GM23338 (cell line): ENCODE results near the gene COBLL1. TPM values are rescaled to one million over a fixed set of nuclear protein-coding genes. Genes with fewer than 3 reads are reported as not detected.

Source experiments
- ATAC-seq: fragments of 200-7000 bp; cut with Tn5 transposase; 3 replicates; pipeline ENCODE4 v1.9.1; 2020
- DNase-seq: peaks from one replicate; pipeline ENCODE4 v3.0.0-alpha.2; 2015; ENCODE audit warnings: low spot score
- H2AFZ ChIP-seq: fragments of 200-600 bp; sonication (generic); 2 replicates; pipeline ENCODE4 v1.8.0; 2016; ENCODE audit warnings: antibody characterized with exemption, mild to moderate bottlenecking, moderate library complexity
- H3F3A ChIP-seq: fragments of 200-600 bp; sonication (generic); replicated peaks from 2 replicates; pipeline ENCODE4 v1.8.0; 2017; ENCODE audit warnings: antibody characterized with exemption, mixed run types, low read depth
- H3K27ac ChIP-seq: fragments of 200-600 bp; sonication (generic); 2 replicates; pipeline ENCODE4 v1.6.1; 2016; ENCODE audit warnings: low read depth
- H3K27me3 ChIP-seq: fragments of 200-600 bp; sonication (generic); 2 replicates; pipeline ENCODE4 v1.8.0; 2016; ENCODE audit warnings: mild to moderate bottlenecking, mixed run types, moderate library complexity; ENCODE audit not compliant: insufficient read depth
- H3K36me3 ChIP-seq: fragments of 200-600 bp; sonication (generic); 2 replicates; pipeline ENCODE4 v1.8.0; 2016; ENCODE audit warnings: mild to moderate bottlenecking; ENCODE audit not compliant: insufficient read depth
- H3K4me1 ChIP-seq: fragments of 200-600 bp; sonication (generic); 2 replicates; pipeline ENCODE4 v1.8.0; 2016; ENCODE audit warnings: mild to moderate bottlenecking, moderate library complexity; ENCODE audit not compliant: insufficient read depth
- H3K4me2 ChIP-seq: fragments of 200-600 bp; sonication (generic); 2 replicates; pipeline ENCODE4 v1.7.1; 2017; ENCODE audit warnings: mixed run types
- H3K4me3 ChIP-seq: fragments of 200-600 bp; sonication (generic); 2 replicates; pipeline ENCODE4 v1.6.1; 2016; ENCODE audit warnings: mixed run types
- H3K79me2 ChIP-seq: fragments of 200-600 bp; sonication (generic); replicated peaks from 2 replicates; pipeline ENCODE4 v1.8.0; 2017; ENCODE audit warnings: mild to moderate bottlenecking; ENCODE audit not compliant: insufficient read depth
- H3K9me2 ChIP-seq: fragments of 200-600 bp; sonication (generic); 2 replicates; pipeline ENCODE4 v1.8.0; 2017; ENCODE audit not compliant: insufficient read depth
- H4K20me1 ChIP-seq: fragments of 200-600 bp; sonication (generic); replicated peaks from 2 replicates; pipeline ENCODE4 v1.8.0; 2017; ENCODE audit warnings: mild to moderate bottlenecking; ENCODE audit not compliant: insufficient read depth
- H3K27ac Mint-ChIP-seq: 2 replicates; pipeline ENCODE4 v1.8.0; 2020; ENCODE audit warnings: inconsistent platforms, mild to moderate bottlenecking, moderate library complexity, mixed read lengths
- H3K27me3 Mint-ChIP-seq: 3 replicates; pipeline ENCODE4 v1.8.0; 2022; ENCODE audit warnings: low read depth, mild to moderate bottlenecking, moderate library complexity, mixed read lengths, inconsistent platforms; ENCODE audit not compliant: insufficient read depth, poor library complexity
- H3K36me3 Mint-ChIP-seq: 3 replicates; pipeline ENCODE4 v1.8.0; 2021; ENCODE audit warnings: low read depth, mild to moderate bottlenecking, inconsistent platforms, moderate library complexity, mixed read lengths
- H3K4me1 Mint-ChIP-seq: 3 replicates; pipeline ENCODE4 v1.8.0; 2020; ENCODE audit warnings: mild to moderate bottlenecking, inconsistent platforms, mixed read lengths
- H3K4me3 Mint-ChIP-seq: 3 replicates; pipeline ENCODE4 v1.8.0; 2021; ENCODE audit warnings: moderate library complexity, mild to moderate bottlenecking, inconsistent platforms, mixed read lengths
- H3K9me3 Mint-ChIP-seq: 3 replicates; pipeline ENCODE4 v1.8.0; 2020; ENCODE audit warnings: moderate library complexity, mild to moderate bottlenecking, inconsistent platforms, mixed read lengths
- CREB1 ChIP-seq: fragments of 250-450 bp; sonication (Bioruptor Pico); IDR thresholded peaks from 2 replicates; pipeline ENCODE4 v1.5.0; 2020; ENCODE audit warnings: low read depth, mild to moderate bottlenecking, moderate library complexity
- CTCF ChIP-seq, 2 experiments: fragments of 200-600 bp in 1 of 2; sonication (generic) in 1 of 2; conservative IDR thresholded peaks; 2 replicates each; pipeline versions ENCODE4 v1.5.1 to v1.6.1; 2016 to 2017; ENCODE audit warnings: antibody characterized with exemption in 2 of 2, low read depth in 2 of 2, mild to moderate bottlenecking in 2 of 2, moderate library complexity in 1 of 2
- ETS1 ChIP-seq: IDR thresholded peaks from 2 replicates; pipeline ENCODE4 v1.6.1; 2016; ENCODE audit warnings: antibody characterized with exemption
- EZH2 ChIP-seq: fragments of 200-600 bp; sonication (generic); IDR thresholded peaks from one replicate; pipeline ENCODE4 v1.8.0; 2017; ENCODE audit warnings: antibody characterized with exemption, mild to moderate bottlenecking, low read depth; ENCODE audit not compliant: unreplicated experiment
- EZH2phosphoT487 ChIP-seq: fragments of 200-600 bp; sonication (generic); IDR thresholded peaks from one replicate; pipeline ENCODE4 v1.8.1; 2018; ENCODE audit warnings: antibody characterized with exemption; ENCODE audit not compliant: unreplicated experiment
- NANOG ChIP-seq: IDR thresholded peaks from 2 replicates; pipeline ENCODE4 v1.6.1; 2016; ENCODE audit warnings: antibody characterized with exemption, borderline replicate concordance
- REST ChIP-seq: IDR thresholded peaks from one replicate; pipeline ENCODE4 v1.6.1; 2018; ENCODE audit warnings: antibody characterized with exemption; ENCODE audit not compliant: unreplicated experiment
- STAT1 ChIP-seq: IDR thresholded peaks from one replicate; pipeline ENCODE4 v1.6.1; 2016; ENCODE audit warnings: antibody characterized with exemption; ENCODE audit not compliant: unreplicated experiment
- ZNF114 ChIP-seq: fragments of 250-450 bp; sonication (Bioruptor Pico); IDR thresholded peaks from 2 replicates; pipeline ENCODE4 v1.5.0; 2020; ENCODE audit warnings: mild to moderate bottlenecking, moderate library complexity
- ZNF462 ChIP-seq: fragments of 250-450 bp; sonication (Bioruptor Pico); IDR thresholded peaks from 2 replicates; pipeline ENCODE4 v1.5.0; 2020; ENCODE audit warnings: mild to moderate bottlenecking, moderate library complexity
- polyA plus RNA-seq: library from polyadenylated mRNA; unstranded; fragments of >200 nt; fragmentation: Nextera tagmentation; extraction: Ambion mirVana; gene quantifications from 2 replicates; pipeline ENCODE4 v1.2.1, GENCODE V29; 2016
- total RNA-seq: library from RNA; depleted of rRNA; stranded (reverse); fragments of >200 nt; shearing (Covaris generic); gene quantifications from 2 replicates; pipeline ENCODE4 v1.2.3, GENCODE V29; 2014

Gene COBLL1
- total and polyA plus RNA-seq, 2 experiments from 2014 or later = 2.9 to 7.4 TPM

GRCh38 chr2:164800572-164800971 is 41.1 kb downstream of the COBLL1 start (continued):
- no peak for TF ChIP-seq CTCF (conservative IDR thresholded peaks at IDR 0.05; ENCODE audit: low read depth in 2 of 2)

- ATAC-seq = no peak
- no peak overlapping the region for H3K4me3 Mint-ChIP-seq
- no peaks in the 10 kb centered on the region for H4K20me1 ChIP-seq
- no peak overlapping the region for H3K4me3 ChIP-seq
- H3K79me2 ChIP-seq = no peaks in the 10 kb centered on the region
- no peak for DNase-seq
- no peaks in the 10 kb centered on the region for H3K27me3 Mint-ChIP-seq
- H3K36me3 Mint-ChIP-seq = no peaks in the 10 kb centered on the region
- H3K4me1 ChIP-seq = peaks cover 15% of the 10 kb centered on the region
- H3K4me2 ChIP-seq = no peak overlapping the region
- H3F3A ChIP-seq = no peaks in the 10 kb centered on the region
- no peaks in the 10 kb centered on the region for H3K27me3 ChIP-seq
- H3K4me1 Mint-ChIP-seq = peaks cover 8% of the 10 kb centered on the region; the same call in 2 of the 3 replicates
- H3K27ac ChIP-seq = no peak overlapping the region
- no peaks in the 10 kb centered on the region for H3K36me3 ChIP-seq
- no peak overlapping the region for H3K27ac Mint-ChIP-seq
- H3K9me3 Mint-ChIP-seq = no peaks in the 10 kb centered on the region
- no peak overlapping the region for H2AFZ ChIP-seq
- no peaks in the 10 kb centered on the region for H3K9me2 ChIP-seq
- TF ChIP-seq ZNF462 (CRISPR knock-in tag) (no peak), ZNF114 (CRISPR knock-in tag) (no peak), STAT1 (no peak), REST (no peak), CREB1 (CRISPR knock-in tag) (no peak), EZH2 (no peak), ETS1 (no peak), CTCF (conservative IDR thresholded peaks at IDR 0.05; ENCODE audit: low read depth in 2 of 2) (no peak), EZH2phosphoT487 (no peak), NANOG (no peak)
Measured at GRCh38 chr2:164797627-164798026, 44.0 kb downstream of the COBLL1 start.
